Endodermal cell (in vitro differentiated cells): ENCODE measurements around the gene LRRC7. TPM values are rescaled to one million over a fixed set of nuclear protein-coding genes. Genes with fewer than 3 reads are reported as not detected.

Experiments used
- DNase-seq: peaks from one replicate; pipeline ENCODE4 v3.0.0-alpha.2; 2017
- H3K27ac ChIP-seq: 2 replicates; pipeline ENCODE4 v1.5.1; 2013; ENCODE audit warnings: mild to moderate bottlenecking, low read depth, low read length, moderate library complexity
- H3K27me3 ChIP-seq: 2 replicates; pipeline ENCODE4 v1.6.1; 2013; ENCODE audit warnings: mild to moderate bottlenecking, low read length, moderate library complexity; ENCODE audit not compliant: insufficient read depth, control insufficient read depth, poor library complexity, severe bottlenecking
- H3K36me3 ChIP-seq: 2 replicates; pipeline ENCODE4 v1.7.0; 2013; ENCODE audit warnings: mild to moderate bottlenecking, low read length, moderate library complexity; ENCODE audit not compliant: control insufficient read depth, insufficient read depth
- H3K4me1 ChIP-seq: one replicate; pipeline ENCODE4 v1.7.0; 2013; ENCODE audit warnings: low read length; ENCODE audit not compliant: control insufficient read depth, insufficient read depth
- H3K4me3 ChIP-seq: 2 replicates; pipeline ENCODE4 v1.5.1; 2013; ENCODE audit warnings: mild to moderate bottlenecking, low read length, moderate library complexity
- H3K9ac ChIP-seq: 2 replicates; pipeline ENCODE4 v1.6.1; 2013; ENCODE audit warnings: mild to moderate bottlenecking, low read length, moderate library complexity; ENCODE audit not compliant: poor library complexity, severe bottlenecking; ENCODE audit errors: extremely low read depth
- H3K9me3 ChIP-seq: 2 replicates; pipeline ENCODE4 v1.6.1; 2013; ENCODE audit warnings: mild to moderate bottlenecking, low read length, moderate library complexity; ENCODE audit not compliant: control insufficient read depth
- H3K27ac Mint-ChIP-seq: 2 replicates; pipeline ENCODE4 v1.8.0; 2020; ENCODE audit warnings: mixed read lengths
- H3K27me3 Mint-ChIP-seq: 2 replicates; pipeline ENCODE4 v1.8.0; 2021; ENCODE audit warnings: mild to moderate bottlenecking, mixed read lengths; ENCODE audit not compliant: insufficient read depth
- H3K36me3 Mint-ChIP-seq: 2 replicates; pipeline ENCODE4 v1.8.0; 2020; ENCODE audit warnings: low read depth, mixed read lengths
- H3K4me1 Mint-ChIP-seq: 2 replicates; pipeline ENCODE4 v1.8.0; 2020; ENCODE audit warnings: mixed read lengths
- H3K4me3 Mint-ChIP-seq: 2 replicates; pipeline ENCODE4 v1.8.0; 2020; ENCODE audit warnings: mild to moderate bottlenecking, moderate library complexity, mixed read lengths
- H3K9me3 Mint-ChIP-seq: 2 replicates; pipeline ENCODE4 v1.8.0; 2020; ENCODE audit warnings: mild to moderate bottlenecking, mixed read lengths
- WGBS, 2 experiments: methylation state at CpG; one replicate each; pipeline versions ENCODE4 v1.1.5 to v1.1.7; 2013; ENCODE audit warnings: missing lambda C conversion rate in 2 of 2, mixed read lengths in 1 of 2; ENCODE audit not compliant: insufficient coverage in 1 of 2, insufficient read length in 1 of 2; 5-methylcytosine and 5-hydroxymethylcytosine counted together
- total RNA-seq, 2 donors: library from RNA; stranded (reverse); fragmentation: NEBNext Ultra II Directional in 1 of 2; extraction: Animal tissue kit (Norgen Biotek cat#: 25700) in 1 of 2; gene quantifications; 2 replicates in 1 of 2; 3 replicates in 1 of 2; pipeline ENCODE4 v1.2.1, GENCODE V29; 2021
- TF ChIP-seq, protein P1 (sequence below): fragments of 200-600 bp; sonication (generic); conservative IDR thresholded peaks from 2 replicates; pipeline ENCODE4 v1.5.0; 2021; ENCODE audit warnings: antibody characterized with exemption, mild to moderate bottlenecking

LRRC7 gene
- total RNA-seq, 2 donors from 2014 or later, result 1.4 to 2.2 TPM

DNA sequence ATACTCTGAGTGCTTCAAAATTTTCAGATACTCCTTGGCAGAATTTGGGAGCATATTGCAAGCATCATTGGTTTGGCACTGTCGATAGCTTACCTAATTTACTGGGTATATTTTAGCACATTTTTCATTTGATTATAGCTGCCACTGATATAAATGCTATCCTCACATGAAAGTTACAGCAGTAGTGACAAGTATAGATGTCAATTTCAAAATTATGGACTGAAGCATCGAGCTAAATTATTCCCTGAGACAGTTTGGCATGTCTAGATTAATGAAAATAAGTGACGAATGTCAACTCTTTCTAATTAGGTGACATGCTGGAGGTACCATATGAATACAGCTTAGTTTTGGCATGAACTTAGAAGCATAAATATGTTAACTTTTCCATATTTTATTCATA lies 83.1 kb downstream of the LRRC7 start:
- H3K9me3 Mint-ChIP-seq, result no peaks in the 10 kb centered on the region
- H3K36me3 Mint-ChIP-seq, result no peaks in the 10 kb centered on the region
- H3K4me3 Mint-ChIP-seq, result no peak overlapping the region
- Histone ChIP-seq H3K9ac (no peak overlapping the region), H3K27ac (no peak overlapping the region), H3K4me1 (no peaks in the 10 kb centered on the region), H3K36me3 (no peaks in the 10 kb centered on the region), H3K9me3 (no peaks in the 10 kb centered on the region), H3K4me3 (no peak overlapping the region), H3K27me3 (no peaks in the 10 kb centered on the region)
- no peak for DNase-seq
- peaks cover 3% of the 10 kb centered on the region for H3K4me1 Mint-ChIP-seq
- no peaks in the 10 kb centered on the region for H3K27me3 Mint-ChIP-seq
- WGBS, 2 experiments, result 95 to 100% methylated on average over 3 of the region's 3 CpGs
- H3K27ac Mint-ChIP-seq, result no peak overlapping the region
- TF ChIP-seq, protein P1, sequence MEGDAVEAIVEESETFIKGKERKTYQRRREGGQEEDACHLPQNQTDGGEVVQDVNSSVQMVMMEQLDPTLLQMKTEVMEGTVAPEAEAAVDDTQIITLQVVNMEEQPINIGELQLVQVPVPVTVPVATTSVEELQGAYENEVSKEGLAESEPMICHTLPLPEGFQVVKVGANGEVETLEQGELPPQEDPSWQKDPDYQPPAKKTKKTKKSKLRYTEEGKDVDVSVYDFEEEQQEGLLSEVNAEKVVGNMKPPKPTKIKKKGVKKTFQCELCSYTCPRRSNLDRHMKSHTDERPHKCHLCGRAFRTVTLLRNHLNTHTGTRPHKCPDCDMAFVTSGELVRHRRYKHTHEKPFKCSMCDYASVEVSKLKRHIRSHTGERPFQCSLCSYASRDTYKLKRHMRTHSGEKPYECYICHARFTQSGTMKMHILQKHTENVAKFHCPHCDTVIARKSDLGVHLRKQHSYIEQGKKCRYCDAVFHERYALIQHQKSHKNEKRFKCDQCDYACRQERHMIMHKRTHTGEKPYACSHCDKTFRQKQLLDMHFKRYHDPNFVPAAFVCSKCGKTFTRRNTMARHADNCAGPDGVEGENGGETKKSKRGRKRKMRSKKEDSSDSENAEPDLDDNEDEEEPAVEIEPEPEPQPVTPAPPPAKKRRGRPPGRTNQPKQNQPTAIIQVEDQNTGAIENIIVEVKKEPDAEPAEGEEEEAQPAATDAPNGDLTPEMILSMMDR, result no peak

DNA sequence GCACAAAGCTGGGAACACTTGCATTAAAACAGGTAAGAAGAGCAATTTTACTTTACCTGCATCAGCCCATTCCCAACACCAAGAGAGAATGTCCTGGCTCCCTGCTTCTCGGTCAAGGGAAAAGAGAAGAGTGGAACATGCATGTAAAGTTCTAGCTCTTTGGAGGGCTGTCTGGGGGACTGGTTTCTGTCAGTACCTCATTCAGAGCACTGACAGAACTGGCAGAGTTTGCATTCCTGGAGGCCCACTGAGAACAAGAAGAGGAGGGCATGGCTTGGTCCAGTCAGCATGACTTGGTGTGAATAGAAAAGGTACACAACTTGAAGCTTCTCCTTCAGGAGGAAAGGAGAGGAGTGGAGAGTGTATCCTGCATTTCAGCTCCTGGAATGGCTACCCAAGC lies 83.9 kb downstream of the LRRC7 start:
- Histone ChIP-seq H3K27me3 (no peaks in the 10 kb centered on the region), H3K4me1 (no peaks in the 10 kb centered on the region), H3K36me3 (no peaks in the 10 kb centered on the region), H3K9me3 (no peaks in the 10 kb centered on the region), H3K27ac (no peak overlapping the region), H3K9ac (no peak overlapping the region), H3K4me3 (no peak overlapping the region)
- Mint-ChIP-seq H3K27me3 (no peaks in the 10 kb centered on the region), H3K4me3 (no peak overlapping the region), H3K27ac (no peak overlapping the region), H3K36me3 (no peaks in the 10 kb centered on the region), H3K4me1 (peaks cover 3% of the 10 kb centered on the region), H3K9me3 (no peaks in the 10 kb centered on the region)
- TF ChIP-seq, protein P1, result no peak
- WGBS, 2 experiments, result 42% methylated on average over 1 of the region's 1 CpG; no CpG with 5 or more reads in 1 of the 2 experiments
- DNase-seq, result no peak

DNA sequence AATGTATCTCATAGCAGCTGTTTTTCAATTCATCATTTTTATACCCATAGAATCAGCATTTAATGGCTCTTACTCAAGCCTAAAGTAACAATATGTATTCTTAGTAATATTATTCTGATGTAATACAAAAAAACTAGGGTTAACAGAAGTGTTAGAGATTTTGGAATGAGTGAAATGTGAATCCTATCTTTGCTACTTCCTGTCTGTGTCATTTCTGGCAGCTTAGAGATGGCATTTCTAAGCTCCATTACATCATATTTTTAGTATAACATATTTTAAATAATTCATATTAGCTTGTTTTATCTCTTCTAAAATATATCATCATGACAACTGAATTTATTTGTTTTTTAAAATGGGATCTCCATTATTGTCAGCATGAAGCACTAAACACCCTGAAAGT lies 90.2 kb downstream of the LRRC7 start:
- Histone ChIP-seq H3K36me3 (no peaks in the 10 kb centered on the region), H3K9me3 (no peaks in the 10 kb centered on the region), H3K4me3 (no peak overlapping the region), H3K9ac (no peak overlapping the region), H3K27ac (no peak overlapping the region), H3K4me1 (no peaks in the 10 kb centered on the region), H3K27me3 (no peaks in the 10 kb centered on the region)
- H3K27ac Mint-ChIP-seq, result no peak overlapping the region
- no peaks in the 10 kb centered on the region for H3K27me3 Mint-ChIP-seq
- no peaks in the 10 kb centered on the region for H3K9me3 Mint-ChIP-seq
- TF ChIP-seq, protein P1, result no peak
- no peak overlapping the region for H3K4me3 Mint-ChIP-seq
- H3K4me1 Mint-ChIP-seq, result peaks cover under 1% of the 10 kb centered on the region
- DNase-seq, result no peak
- no peaks in the 10 kb centered on the region for H3K36me3 Mint-ChIP-seq
